Omental fat pad (tissue), 4 donors: ENCODE data around the gene SLC47A2. TPM values are rescaled to one million over a fixed set of nuclear protein-coding genes. Genes with fewer than 3 reads are reported as not detected.

Experiments
- ATAC-seq: fragments of 150-250 bp; one replicate; pipeline ENCODE4 v1.9.1; 2016; ENCODE audit warnings: mild to moderate bottlenecking, moderate library complexity; ENCODE audit not compliant: low FRiP score
- DNase-seq: peaks from one replicate; pipeline ENCODE4 v3.0.0-alpha.2; 2019; ENCODE audit warnings: low spot score
- total RNA-seq, 4 donors: library from RNA; depleted of rRNA; stranded (reverse); fragments of >200 nt; gene quantifications; one replicate each; pipeline ENCODE4 v1.1.0, GENCODE V29; 2016
- TF ChIP-seq, protein P1 (sequence below), 3 donors: fragments of 450-650 bp; IDR thresholded peaks; one replicate each; pipeline ENCODE4 v1.5.1; 2016 to 2017; ENCODE audit warnings: antibody characterized with exemption in 3 of 3, mild to moderate bottlenecking in 3 of 3, moderate library complexity in 2 of 3

The SLC47A2 gene
- total RNA-seq, 4 donors from 2014 or later: 0.28 TPM; not detected in 3

DNA sequence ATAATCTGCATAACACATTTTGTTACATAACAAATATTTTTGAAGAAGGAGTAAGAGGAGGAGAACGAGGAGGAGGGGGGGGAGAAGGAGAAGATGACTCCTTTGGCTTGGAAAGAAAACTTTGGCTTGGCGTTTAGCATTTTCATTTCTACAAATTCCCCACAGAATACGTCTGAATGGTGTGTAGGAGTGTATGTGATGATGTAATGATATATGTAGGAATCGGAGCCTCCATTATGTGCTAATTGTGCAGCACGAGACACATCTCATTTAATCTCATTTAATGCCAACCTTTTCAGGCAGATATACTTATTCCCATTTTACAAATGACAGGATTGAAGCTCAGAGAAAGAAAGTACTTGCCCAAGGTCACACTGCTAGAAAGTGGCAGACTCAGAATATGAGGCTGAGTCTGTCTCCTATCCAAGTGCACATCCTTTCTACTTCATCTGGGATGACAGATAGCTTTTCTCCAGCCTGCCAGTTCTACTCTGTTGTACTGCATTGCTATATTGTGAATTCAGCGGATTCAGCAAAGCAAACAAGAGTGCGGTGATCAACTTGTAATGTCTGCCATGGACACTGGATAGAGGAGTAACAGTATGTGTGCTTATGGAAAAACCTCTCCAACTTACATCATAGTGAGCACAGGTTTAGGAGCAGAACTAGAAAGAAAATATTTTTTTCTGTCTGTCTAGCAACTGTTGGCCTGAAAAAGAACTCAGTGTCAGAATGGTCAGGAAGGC, 10.4 kb upstream of the SLC47A2 start:
- DNase-seq (no peak), ATAC-seq (peak; percentile 52)
- TF ChIP-seq, protein P1, sequence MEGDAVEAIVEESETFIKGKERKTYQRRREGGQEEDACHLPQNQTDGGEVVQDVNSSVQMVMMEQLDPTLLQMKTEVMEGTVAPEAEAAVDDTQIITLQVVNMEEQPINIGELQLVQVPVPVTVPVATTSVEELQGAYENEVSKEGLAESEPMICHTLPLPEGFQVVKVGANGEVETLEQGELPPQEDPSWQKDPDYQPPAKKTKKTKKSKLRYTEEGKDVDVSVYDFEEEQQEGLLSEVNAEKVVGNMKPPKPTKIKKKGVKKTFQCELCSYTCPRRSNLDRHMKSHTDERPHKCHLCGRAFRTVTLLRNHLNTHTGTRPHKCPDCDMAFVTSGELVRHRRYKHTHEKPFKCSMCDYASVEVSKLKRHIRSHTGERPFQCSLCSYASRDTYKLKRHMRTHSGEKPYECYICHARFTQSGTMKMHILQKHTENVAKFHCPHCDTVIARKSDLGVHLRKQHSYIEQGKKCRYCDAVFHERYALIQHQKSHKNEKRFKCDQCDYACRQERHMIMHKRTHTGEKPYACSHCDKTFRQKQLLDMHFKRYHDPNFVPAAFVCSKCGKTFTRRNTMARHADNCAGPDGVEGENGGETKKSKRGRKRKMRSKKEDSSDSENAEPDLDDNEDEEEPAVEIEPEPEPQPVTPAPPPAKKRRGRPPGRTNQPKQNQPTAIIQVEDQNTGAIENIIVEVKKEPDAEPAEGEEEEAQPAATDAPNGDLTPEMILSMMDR (IDR thresholded peaks at IDR 0.05): no peak

DNA sequence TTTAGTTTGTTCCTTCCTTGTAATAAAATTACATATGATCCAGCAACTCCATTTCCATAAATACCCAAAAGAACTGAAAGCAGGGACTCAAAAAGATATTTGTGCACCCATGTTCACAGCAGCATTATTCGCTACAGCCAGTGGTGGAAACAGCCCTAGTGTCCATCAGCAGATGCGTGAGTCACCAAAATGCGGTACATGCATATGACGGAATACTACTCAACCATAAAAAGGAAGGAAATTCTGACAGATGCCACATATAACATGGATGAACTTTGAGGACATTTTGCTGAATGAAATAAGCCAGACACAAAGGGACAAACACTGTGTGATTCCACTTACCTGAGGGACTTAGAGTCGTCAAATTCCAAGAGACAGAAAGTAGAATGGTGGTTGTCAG, 9.1 kb upstream of the SLC47A2 start:
- DNase-seq (no peak), ATAC-seq (no peak)
- TF ChIP-seq, protein P1 (IDR thresholded peaks at IDR 0.05): no peak

DNA sequence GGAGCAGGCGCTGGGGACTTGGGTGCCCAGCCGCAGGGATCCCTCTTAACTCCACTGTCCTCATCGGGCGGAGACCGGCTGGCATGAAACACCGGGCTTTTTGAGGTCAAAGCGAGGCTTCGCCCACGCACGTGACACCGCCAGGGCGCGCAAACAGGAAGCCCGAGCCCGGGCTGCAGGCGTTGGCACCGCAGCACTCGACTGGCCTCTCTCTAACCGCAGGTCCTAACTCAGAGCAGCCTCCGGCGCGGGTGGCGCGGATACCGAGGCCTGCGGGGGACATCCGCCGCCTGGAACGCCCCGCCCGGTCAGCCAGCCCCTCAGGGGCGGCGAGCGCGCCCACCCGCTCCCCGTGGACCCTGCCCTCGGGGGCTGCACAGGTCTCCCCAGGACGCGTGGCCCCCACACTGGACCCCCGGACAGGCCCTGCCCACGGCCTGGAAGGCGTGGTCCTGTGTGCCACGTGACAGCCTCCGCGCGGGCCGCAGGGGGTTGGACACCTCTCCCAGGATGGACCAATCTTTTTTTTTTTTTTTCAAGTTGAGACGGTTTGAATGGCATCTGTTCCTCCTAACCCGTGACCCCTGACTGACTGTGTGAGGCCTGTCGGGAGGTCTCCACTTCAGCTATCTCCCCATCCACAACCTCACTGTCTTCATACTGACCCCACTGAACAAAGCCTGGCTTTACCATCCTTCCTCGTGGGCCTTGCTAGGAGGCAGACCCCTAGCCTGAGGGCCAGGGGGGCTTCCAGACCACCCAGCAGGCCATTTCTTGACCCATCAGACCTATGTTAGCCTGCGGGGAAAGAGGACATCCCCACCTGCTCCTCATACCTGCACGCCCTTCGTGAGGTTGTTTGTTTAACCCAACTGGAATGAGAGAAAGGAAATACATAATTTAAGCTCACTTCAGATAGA, 8.4 kb upstream of the SLC47A2 start:
- DNase-seq (no peak), ATAC-seq (no peak)
- TF ChIP-seq, protein P1 (IDR thresholded peaks at IDR 0.05): no peak

DNA sequence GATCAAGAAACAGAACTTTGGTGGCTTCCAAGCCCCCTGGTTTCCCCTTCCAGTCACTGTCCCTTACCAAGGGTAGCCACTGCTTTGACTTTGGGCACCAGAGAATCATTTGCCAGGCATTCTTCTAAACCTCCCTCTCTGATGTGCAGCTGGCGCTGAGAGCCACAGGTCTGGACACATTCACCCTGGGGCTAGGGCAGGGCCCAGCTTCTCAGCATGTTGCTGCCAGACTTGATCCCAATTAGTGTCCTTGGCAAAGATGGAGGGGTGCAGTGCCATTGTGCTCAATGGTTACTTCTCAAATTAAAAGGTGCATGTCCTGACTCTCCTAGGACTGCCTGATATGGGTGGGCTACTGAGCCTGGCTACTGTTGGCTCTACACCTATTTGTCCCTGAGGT, 7.6 kb upstream of the SLC47A2 start:
- TF ChIP-seq, protein P1 (IDR thresholded peaks at IDR 0.05): no peak
- ATAC-seq (no peak), DNase-seq (no peak)

DNA sequence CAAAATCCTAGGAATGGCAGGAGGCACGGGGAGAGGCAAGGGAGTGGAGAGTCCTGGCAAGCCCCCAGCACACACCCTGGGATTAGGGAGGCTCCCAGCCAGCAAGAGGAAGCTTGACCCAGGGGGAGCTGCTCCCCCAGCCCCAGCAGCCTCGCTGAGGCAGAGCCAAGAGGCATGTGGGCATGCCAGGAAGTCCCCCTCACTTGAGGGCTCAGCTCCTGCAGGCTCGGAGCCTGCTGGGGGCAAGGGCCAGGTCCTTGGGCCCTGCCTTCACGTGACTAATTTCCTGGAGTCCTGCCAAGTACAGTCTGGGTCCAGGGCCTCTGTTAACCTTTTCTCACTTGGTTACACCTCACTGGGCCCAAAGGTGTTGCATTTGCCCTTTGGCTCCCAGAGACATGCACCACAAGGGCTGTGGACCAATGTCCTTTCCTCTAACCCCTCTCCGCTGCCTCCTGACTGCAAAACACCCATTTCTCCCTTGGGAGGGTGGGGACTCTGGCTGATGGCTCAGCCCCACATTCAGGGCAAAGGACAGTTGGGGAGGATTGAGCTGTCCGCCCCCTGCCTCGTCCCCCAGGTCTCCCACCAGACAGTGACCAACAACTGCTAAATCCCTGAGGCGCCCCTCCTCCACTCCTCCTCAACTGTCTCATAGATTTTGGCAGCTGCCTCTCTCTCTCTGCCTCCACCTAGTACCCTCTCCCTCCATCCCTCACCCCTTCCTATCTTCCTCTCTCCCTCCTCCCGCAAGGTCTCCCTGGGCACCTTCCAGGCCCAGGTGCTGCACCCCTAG, 4.4 kb upstream of the SLC47A2 start:
- TF ChIP-seq, protein P1 (IDR thresholded peaks at IDR 0.05): no peak
- no peak for DNase-seq
- ATAC-seq: no peak

DNA sequence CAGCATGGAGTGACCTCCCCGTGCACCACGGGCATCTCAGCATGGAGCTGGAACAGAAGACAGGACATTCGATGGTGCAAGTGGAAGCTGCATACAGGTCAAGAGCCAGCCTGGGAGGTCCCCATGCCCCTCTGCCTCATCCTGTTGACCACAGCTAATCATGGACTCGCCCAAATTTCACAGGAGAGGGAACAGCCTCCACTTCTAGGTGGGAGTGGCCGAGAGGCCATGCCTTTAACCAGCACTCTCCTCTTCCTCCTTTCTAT, 3.8 kb upstream of the SLC47A2 start:
- ATAC-seq (no peak), DNase-seq (no peak)

More for the DNA sequence above, 3.8 kb upstream of the SLC47A2 start:
- TF ChIP-seq, protein P1 (IDR thresholded peaks at IDR 0.05): no peak
